Measurements from ENCODE around the gene POSTN.
A peak's percentile ranks its signal among the peaks of the same experiment; 100 is the strongest.

Gene POSTN

GRCh38 chr13:37544995-37545394 lies 53.6 kb downstream of the POSTN start:
- H3K4me3 ChIP-seq (replicated peaks; ENCODE audit: low read depth, low read length) = no peak overlapping the region
- no peak for TF ChIP-seq CTCF (IDR thresholded peaks at IDR 0.05; ENCODE audit: low read length, missing control alignments)
- no peak for DNase-seq (ENCODE audit: low read depth)

- no peak for TF ChIP-seq CTCF (IDR thresholded peaks at IDR 0.05; ENCODE audit: low read length, missing control alignments)
- no peak for DNase-seq (ENCODE audit: low read depth)
- H3K4me3 ChIP-seq (replicated peaks; ENCODE audit: low read depth, low read length) = no peak overlapping the region
These were observed 58.5 kb downstream of the POSTN start for GRCh38 chr13:37539976-37540605.

GRCh38 chr13:37539170-37539569 lies 59.4 kb downstream of the POSTN start:
- H3K4me3 ChIP-seq (replicated peaks; ENCODE audit: low read depth, low read length) = no peak overlapping the region
- no peak for TF ChIP-seq CTCF (IDR thresholded peaks at IDR 0.05; ENCODE audit: low read length, missing control alignments)
- DNase-seq (ENCODE audit: low read depth) = no peak

DNA sequence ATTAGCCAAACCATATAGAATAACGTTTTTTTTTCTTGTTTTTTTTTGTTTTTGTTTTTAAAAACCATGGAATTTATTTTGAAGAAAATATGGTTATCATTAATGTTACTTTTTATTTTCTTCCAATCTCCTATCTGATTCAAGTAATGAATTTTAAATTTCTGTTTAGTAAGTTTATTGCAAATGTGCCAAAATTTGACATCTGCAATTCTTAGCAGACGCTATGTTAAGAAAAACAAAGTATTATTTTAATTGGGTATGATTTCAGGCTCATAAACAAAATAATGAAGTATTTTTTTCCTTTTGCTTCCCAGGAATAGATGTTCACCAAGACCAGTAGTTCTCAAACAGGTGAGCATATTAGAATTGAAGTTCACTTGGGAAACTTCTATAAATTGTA lies 63.1 kb downstream of the POSTN start:
- no peak for TF ChIP-seq CTCF (IDR thresholded peaks at IDR 0.05; ENCODE audit: low read length, missing control alignments)
- no peak overlapping the region for H3K4me3 ChIP-seq (replicated peaks; ENCODE audit: low read depth, low read length)
- no peak for DNase-seq (ENCODE audit: low read depth)

DNA sequence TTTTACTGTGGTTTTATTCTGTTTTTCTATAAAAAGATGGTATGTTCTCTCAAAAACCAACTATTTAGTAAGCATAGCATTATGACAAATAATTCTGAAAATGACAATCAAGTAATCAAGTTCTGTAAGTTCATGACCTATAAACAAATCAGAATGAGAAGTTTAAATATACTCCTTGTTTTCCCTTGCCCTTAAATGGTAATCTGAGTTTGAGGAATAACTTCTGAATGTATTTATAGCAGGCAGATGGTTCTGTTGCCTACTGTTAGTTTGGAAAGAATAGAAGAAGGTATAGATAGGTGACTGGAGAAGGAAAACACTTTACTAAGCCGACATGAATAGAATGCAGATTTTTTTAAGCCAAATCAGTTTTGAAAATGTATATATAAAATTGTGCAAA lies 63.9 kb downstream of the POSTN start:
- no peak for DNase-seq (ENCODE audit: low read depth)
- TF ChIP-seq CTCF (IDR thresholded peaks at IDR 0.05; ENCODE audit: low read length, missing control alignments) = no peak
- no peak overlapping the region for H3K4me3 ChIP-seq (replicated peaks; ENCODE audit: low read depth, low read length)

DNA sequence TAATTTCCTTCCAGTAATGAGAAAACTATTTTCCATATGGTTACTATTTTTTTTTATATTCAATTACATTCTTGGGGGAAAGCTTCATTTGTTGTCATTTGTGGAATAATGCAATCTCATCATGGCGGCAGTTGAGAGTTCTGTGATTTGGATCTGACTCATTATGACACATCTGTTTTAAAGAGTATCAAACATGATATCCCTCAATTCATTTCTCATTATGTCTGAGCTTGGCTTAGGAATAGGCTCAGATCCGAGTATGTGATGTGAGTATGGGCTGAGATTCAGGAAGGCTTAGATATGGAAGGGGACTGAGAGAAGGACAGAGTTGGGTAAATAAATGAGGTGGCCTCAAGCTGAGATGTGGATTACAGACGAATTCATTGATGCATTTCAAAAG lies 64.4 kb downstream of the POSTN start:
- TF ChIP-seq CTCF (IDR thresholded peaks at IDR 0.05; ENCODE audit: low read length, missing control alignments) = no peak
- H3K4me3 ChIP-seq (replicated peaks; ENCODE audit: low read depth, low read length) = no peak overlapping the region
- peak; percentile 57 for DNase-seq (ENCODE audit: low read depth)

DNA sequence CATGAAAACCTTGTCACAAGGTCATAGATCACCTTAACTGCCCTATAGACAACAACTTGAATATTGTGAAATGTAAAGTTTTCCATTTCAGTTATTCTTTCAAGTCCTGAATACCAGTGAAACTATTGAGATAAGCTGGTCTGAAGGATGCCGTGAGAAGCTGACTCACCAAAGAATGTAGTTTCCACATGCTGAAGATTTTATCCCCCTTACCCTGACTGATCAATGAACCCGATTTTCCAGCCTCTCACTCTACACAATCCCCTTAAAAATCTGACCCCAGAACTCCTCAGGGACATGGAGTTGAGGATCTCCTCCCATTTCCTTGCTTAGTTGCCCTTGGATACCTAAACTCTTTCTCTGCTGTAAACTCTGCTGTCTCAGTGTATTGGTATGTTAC lies 67.5 kb downstream of the POSTN start:
- H3K4me3 ChIP-seq (replicated peaks; ENCODE audit: low read depth, low read length) = no peak overlapping the region
- TF ChIP-seq CTCF (IDR thresholded peaks at IDR 0.05; ENCODE audit: low read length, missing control alignments) = no peak
- peak; percentile 76 for DNase-seq (ENCODE audit: low read depth)

All from fibroblast of pulmonary artery (primary cell).